Stimulated activated CD8-positive, alpha-beta memory T cell treated with anti-CD3 and anti-CD28 coated beads, Interleukin-12 subunit alpha, Interleukin-12 subunit beta, amount 100 ng/mL, for 24 hours (primary cell): ENCODE results near the gene PIGS.
"Not testable (repeated sequence)": the region's sequence is repeated elsewhere in the genome, so short reads cannot be mapped to it uniquely, and the experiment has no call there.

ENCODE experiments used
- DNase-seq: peaks from one replicate; pipeline ENCODE4 v3.0.0-alpha.2; 2020; ENCODE audit errors: extremely low read depth

The PIGS gene

DNA sequence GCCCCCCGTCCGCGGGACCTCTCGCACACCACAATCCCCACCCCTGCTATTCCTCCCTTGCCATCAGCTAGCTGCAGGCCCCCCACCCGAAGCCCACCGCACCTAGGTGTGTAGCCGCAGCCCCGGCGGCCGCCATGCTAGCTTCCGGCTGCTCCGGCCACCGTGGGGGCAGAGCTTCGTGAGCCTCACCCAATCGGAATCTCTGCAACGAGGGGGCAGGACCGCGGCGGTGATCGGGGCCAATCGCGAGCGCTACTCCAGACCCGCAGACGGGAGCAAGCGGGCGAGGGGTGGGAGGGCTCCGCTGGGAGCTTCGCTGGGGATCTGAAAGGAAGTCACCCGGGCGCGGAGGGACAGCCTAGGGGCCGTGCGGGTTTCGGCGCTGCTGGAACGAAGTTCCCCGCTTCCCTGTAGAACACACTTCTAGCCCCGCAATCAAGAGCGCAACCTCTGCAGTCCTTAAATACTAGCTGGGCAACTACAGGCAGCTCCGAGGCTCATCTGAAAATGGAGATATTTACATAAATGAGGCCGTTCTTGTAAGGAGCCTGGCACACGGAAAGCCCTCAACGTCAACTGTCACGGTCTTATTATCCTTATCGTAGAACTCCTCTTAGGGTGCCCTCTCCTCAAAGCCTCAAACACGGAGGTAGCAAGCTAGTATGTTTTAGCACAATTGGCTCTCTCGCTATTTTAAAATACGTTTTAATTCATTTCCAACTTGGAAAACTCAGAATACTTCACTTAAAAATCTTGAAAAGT, at the start of gene PIGS:
PIGS (minus strand) TSS at position 164 of the 762 bp plus-strand sequence; CDS start at position 136, 28 bp downstream.
- peak; percentile 82 for DNase-seq

DNA sequence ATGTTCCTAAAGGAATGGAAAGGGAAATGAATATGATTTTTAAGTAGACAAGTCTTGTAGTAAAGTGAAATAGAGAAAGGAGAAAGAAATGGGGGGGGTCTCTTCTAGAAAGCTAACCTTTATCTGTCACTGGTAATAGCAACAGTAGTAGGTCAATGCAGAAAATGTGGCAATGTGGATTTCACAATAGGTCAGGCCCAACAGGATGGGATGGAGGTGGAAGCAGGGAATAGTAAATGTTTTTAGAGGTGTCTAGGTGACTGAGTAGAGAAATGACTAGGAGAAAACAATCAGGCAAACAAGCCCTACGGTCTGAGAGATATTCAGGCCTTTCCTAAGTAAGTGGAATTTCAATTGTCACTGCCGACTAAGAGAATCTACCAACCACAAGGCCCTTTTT, 48.7 kb upstream of the PIGS start:
- DNase-seq = no peak

DNA sequence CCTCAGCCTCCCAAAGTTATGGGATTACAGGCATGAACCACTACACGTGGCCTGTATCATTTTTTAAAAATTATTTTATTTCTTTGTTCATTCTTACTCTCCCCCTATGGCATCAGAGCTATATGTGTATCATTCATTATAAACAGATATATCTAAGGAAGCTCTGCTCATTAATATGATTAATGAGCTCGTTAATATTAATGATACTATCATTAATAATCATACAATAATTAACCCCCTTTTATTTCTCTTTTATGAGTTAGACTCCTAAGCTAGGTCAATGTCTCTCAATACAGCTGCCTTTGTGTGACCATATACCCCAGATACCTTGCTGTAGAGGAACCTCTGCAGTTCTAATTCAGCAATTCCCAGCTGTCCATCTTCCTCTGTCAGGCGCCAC, 47.1 kb upstream of the PIGS start:
- DNase-seq = no peak

DNA sequence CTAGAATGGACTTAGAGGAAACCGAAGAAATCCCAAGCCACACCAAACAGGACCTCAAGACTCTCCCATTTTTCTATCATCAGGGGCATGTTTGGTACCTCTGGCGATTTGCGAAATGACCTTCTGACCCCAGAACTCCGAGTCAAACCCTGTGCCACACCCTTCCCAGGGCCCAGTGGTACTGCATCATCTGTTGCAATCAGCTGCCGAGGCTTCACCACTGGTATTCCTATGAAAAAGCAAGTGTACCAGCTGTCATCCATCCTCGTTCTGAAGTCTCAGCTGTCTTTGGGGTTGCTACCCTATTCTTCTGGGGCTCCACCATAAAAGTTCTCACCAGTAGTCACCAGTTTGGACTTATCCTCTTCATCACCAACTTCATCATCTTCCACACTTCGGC, 45.0 kb upstream of the PIGS start:
- no peak for DNase-seq

DNA sequence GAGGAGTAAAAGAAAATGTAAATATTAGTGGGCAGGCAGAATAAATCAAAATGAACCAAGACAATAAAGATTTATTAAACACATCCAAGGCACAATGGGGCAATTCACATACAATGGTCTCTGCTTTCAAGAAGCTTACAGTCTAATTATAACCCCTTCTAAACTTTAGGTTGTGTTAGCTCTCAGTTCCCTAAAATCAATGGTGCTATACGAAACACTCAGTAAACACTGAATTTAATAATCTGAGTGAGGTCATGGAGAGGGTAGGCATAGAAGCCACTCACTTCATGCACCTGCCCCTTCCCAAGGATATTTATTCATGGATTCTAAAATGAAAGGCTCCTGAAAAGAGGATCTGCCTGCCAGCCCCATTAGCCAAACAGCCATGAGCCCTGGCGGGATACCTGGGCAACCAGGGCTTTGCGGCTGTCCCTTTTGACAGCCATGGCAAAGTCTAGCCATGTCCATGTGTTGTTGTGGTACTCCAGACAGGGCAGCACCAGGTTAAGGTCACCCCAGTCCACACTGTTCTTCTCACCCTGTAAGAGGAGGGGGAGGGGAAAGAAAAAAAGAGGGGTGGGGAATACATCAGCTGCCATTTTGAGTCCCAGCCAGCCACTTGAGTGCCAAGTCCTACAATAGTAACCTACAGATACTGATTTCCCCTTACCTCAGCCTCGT, 44.1 kb upstream of the PIGS start:
- DNase-seq = no peak

DNA sequence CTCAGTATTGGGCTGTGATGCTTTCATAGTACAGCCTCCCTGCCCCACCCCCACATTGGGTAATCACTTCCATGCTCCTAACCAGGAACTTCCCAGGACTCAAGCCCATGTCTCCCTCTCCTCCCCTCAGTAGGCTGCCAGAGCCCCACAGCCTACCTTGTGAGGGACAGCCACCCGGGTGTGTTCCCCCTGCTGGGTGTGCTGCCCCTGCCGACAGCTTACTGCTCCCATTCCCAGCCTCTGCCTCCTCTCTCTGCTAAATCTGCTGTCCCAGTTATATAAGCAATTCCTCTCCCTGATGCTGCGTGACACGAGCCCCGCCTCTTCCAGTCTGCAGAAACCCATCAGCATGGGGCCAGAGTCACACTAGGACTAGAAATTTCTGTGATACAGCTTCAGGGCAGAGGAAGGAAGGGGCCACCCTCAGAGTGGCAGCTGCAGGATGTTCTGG, 42.6 kb upstream of the PIGS start, which contains the start of gene RSKR:
RSKR (minus strand) TSS at position 255 of the 451 bp plus-strand sequence; CDS start at position 231, 24 bp downstream.
- no peak for DNase-seq

DNA sequence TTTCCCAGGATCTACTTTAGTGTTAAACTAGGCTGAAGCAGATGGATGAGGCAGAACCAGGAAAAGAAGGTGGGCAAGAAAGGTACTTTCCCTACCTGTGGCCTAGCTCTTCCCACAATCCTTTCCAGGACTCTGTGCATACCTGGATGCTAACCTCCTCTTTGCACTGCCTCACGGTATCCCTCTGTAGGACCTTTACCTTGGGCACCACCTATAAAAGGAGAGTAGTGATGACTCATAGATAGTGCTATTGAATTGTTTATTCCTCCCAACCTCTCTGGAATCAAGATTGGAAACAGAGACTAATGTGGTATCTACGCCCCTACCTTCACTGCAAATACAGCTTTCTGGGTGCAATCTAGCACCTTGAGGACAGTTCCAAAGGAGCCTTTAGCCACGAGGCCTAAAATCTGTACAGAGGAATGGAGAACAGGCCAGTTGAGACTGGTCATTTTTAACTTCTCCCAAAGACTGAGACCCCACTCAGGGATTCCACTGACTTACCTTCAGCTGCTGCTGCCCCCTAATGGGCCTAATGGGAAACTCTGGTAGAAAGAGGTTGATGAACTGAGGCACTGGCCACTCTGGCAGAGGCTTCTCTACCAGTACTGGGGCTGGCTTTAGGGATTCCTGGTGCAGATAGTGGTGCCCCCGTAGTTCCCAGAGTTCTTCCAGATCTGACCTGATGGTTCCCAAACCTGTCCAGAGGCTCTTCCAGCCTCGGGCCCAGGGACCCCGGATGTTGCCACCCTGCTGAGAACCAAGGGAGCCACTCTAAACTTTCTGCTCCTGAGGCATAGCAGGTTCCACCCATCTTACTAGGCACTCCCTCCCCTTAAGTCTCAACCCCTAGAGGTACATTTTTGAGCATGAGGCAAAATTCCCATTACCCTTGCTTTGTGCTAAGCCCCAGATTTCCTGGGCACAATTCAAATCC, 41.9 kb upstream of the PIGS start:
- DNase-seq = no peak

DNA sequence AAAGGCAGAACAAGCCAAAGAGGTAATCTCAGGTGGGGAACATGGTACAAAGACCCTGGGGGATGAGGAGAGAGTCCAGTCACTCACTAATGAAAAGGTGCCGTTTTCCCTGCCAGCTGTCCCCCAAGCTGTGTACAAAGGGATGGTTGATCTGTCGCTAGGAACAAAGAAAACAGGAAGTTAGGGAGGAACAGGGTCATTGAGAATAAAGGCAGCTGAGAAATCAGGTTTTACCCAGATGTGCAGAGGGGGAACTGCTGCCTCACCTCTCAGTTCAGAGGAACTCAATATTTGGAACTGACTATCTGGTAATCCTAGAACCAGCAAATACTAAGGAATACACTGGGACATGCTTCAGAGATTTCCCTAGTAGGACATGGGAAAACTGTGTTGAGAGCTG, 41.2 kb upstream of the PIGS start:
- DNase-seq = no peak

DNA sequence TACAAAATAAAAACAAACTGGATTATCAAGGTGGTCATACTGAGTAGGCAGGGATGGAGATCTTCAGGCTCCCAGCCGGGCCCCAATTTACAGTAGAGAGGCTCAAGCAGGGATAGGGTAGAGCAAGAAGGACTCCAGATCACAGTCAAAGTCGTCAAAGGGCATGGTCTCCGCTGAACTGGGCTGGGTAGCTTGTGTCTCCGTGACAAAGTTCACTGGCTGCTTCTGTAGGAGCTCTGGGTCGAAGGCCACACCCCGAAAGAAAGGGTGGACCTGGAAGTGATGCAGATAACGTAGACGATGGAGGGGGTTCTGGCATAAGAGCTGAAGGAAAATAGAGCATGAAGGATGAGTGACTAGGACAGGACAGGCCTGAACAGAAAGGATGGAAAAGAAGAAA, 39.1 kb upstream of the PIGS start:
- DNase-seq = no peak

DNA sequence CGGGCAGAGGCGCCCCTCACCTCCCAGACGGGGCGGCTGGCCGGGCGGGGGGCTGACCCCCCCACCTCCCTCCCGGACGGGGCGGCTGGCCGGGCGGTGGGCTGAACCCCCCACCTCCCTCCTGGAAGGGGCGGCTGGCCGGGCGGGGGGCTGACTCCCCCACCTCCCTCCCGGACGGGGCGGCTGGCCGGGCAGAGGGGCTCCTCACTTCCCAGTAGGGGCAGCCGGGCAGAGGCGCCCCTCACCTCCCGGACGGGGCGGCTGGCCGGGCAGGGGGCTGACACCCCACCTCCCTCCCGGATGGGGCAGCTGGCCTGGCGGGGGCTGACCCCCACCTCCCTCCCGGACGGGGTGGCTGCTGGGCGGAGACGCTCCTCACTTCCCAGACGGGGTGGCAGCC, 32.7 kb upstream of the PIGS start:
- not testable (repeated sequence) for DNase-seq

DNA sequence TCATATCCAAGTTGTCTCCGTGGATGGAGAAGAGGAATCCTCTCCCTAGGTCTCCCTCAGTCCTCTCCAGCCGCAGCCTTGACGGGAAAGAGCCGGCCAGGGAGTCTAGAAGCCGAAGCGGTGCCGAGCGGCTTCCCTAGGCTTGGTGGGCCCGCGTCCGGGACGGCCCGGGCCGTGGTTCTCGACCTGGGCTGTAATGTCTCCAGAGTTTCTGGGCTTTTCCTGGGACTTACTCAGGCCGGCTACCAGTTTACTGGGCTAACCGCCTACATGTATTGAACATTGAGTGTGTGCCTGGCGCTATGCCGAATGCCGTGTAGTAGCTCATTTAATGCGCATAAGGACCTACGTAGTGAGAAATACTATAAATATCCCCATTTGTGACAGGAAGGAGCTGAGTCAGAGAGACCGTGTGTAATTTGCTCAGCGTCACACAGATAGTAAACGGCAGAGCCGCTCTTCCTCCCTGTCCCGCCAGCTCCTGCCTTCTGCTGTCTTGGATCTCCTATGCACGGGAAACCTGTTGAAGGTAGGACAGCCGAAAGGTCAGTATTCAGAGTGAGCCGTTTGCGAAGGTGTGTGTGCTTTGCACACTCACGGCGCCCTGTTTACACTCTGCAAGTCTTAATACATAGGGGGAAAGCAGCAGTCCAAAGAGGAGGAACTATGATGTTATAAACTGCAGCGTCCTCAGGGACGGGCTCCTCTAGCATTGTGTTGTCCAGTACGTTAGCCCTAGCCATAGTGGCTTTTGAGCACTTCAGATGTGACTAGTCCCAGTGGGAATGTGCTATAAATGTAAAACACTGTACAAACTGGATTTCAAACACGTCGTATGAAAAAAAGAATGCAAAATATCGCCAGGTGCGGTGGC, 28.2 kb upstream of the PIGS start:
- DNase-seq = peak; percentile 23

DNA sequence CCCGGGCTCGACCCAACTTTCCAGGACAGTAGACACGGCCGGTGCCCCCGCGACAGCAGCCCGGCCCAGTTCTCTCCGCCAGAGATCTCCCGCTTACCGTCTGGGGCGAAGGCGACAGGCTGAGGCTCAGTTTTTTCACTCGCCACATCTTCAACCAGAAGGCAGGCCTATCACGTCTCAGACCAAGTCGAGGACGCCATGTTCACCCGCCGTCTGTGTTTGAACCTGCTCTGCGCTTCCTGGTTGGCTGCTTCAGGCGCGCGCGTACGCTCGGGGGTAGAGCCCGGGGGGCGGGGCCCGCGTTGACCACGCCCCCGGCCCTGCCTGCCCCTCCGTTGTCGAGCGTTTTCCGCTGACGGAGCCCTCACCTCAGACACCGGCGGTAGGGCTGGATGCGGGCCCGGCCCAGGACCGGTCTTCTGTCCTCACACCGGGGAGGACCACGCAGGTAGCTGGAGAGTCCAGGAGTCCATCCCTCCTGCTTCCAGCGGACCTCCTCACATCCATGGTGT, 27.5 kb upstream of the PIGS start, which contains the start of gene SPAG5:
SPAG5 (minus strand) TSS at position 227 of the 512 bp plus-strand sequence; CDS start at position 148, 79 bp downstream.
- peak; percentile 86 for DNase-seq

DNA sequence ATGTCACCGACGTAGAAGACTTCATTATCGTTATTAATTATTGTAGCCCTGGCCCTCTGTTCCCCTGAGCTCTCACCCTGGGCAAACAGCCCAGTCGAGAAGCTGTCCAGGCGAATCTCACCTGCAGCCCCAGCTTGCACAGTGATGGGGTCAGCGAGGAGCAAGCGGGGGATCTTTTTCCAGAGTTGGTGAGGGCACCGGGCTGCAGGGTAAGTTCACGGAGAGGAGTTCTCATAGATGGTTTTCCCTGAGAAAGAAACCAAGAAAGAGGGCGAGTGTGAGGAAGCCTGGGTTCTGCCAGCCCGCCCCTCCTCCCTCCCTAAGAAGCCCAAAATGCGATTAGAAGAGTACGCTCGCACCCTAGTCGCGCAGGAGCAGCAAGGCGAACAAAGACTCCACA, 27.1 kb upstream of the PIGS start:
- DNase-seq = no peak

DNA sequence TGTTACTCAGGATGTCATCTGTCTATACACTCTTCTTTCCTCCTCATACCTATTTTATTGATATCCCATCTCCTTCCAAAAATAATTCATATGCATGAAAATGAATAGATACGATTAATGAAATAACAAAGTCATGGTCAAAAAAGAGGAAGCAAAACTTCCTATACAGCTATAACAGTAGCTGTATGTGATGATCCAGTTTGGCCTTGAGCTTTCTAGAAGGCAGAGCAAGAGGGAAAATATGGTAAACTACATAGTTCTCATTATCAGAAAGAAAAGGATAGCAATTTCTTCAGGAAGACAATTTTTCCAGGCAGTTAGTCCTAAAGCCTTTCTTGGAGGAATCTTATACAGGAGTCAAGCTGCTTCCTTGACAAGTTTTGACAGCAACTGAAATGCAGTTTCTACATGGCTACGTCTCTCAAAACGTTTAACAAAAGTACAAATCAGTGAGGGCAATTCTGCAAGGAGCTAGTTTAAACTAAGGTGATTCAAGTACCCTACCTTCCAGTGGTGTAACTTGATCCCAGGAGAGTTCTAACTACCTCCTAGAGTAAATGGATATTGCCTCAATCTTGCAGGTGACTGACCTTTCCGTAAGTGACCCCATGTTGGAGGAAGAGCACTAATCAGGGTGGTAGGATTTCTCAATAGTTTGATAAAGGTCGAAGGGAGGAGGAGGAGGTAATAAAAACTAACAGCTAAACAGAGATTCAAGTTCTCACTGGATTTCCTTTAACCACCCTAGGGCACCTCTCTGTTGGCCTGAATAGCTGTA, 26.5 kb upstream of the PIGS start:
- DNase-seq = no peak

DNA sequence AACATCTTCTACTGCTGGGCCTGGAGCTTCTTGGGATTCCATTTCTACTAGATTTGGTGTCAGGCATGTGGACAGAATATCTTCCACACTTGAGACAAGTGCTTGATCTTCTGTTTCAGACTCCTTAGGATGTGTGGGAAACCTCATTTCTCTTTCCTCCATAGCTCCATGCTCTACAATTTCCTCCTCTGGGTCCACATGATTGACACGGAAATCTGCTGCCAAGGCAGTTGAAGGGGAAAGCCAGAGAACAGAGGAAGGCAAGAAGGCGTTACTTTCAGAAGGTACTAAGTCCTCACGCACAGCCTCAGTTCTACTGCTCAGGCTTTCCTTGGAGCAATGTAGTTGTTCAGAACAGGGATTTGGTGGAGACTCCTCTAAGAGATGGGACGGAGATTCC, 20.9 kb upstream of the PIGS start:
- no peak for DNase-seq

DNA sequence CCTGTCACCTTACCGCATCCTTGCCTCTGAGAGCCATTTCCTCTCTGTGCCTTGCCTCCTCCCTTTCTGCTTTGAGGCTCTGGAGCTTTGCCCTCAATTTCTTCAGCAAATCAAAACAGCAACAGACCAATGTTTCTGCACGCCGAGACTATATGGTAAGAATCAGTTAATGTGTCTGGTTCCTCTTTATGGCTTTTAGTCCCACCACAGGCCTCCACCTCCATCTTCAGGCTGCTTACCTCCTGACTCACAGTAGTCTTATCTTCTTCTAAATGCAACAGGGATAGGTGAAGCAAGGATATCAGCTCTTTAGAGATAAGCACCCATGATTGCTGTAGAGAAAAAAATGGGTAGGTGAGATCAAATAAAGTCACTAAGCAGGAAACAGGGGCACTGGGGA, 14.5 kb upstream of the PIGS start:
- no peak for DNase-seq

DNA sequence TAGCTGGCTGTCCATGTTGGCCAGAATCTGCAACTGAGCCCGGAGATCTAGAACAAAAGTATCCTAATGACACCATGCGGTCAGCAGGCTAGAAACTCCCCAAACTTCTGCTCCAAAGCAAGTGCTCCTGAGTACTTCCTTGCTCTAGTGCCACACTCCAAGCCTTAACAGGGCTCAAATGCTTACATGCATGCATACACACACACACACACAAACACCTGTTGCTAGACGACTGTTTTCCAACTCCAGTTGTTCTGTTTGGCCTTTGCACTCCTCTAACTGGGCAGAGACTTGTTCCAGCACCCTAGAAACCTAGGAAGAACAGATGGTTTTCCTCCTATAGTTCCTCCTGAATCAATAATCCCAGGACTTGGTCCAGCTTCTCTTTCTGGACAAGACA, 13.1 kb upstream of the PIGS start:
- no peak for DNase-seq

DNA sequence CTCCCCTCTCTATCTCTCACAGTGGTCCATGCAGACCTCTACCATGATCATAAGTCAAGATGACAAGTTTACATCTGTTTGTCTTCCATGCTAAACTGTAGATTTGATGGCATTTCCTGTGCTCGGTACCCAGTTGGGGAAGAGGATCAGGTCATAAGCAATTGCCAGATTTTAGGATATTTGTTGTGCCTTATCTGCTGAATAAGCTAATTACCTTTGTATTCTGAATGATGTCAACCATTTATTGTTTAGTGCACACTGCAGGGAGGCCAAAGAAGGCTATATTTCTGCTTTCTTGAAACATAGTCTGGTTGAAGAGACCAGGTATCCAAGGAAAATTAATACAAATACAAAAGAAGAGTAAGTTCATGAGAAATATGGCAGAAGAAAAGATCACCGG, 11.2 kb upstream of the PIGS start:
- no peak for DNase-seq

DNA sequence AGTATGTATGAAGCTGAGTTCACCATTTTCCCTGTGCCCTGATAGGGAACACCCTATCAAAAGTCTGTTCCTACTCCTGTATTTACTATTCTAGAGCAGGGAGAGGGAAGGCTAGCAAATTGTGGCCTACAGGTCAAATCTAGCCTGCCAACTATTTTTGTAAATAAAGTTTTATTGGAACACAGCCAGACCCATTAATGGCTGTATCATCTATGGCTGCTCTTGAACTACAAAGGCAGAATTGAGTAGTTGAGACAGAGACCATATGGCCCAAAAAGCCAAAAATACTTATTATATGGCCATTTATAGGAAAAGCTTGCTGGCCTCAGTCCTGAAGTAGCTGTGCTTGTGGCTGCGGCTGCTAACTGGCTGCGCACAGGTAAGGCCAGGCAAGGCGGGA, 9.6 kb upstream of the PIGS start:
- DNase-seq = no peak

DNA sequence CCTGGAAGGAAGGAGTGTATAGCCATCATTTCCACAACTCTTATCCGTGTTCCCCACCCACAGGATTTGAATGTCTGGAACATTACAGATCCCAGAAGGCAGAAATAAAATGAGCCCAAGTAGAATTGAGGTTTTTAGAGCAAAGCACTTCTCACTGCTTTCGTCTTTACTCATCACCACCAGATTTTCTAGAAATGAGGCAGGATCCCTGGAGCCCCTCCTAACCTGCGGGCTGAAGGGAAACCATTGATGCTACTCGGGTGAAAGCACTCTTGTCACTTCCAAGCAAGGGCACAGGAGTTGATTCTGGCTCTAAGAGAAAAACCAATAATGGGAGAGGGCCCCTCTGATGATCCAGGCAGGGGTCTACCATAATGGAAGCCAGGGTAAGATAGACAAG, 8.2 kb upstream of the PIGS start:
- no peak for DNase-seq
